K562 (cell line): ENCODE measurements around the gene SPTBN4. TPM values are rescaled to one million over a fixed set of nuclear protein-coding genes. Genes with fewer than 3 reads are reported as not detected.

Source experiments
- BCOR ChIP-seq: fragments of 450-650 bp; IDR thresholded peaks from 2 replicates; pipeline ENCODE4 v1.6.1; 2016
- KDM4B ChIP-seq, 2 experiments: fragments of 450-650 bp in 1 of 2; sonication (generic) in 1 of 2; IDR thresholded peaks; 2 replicates each; pipeline ENCODE4 v1.6.1; 2016 to 2017; ENCODE audit warnings: borderline replicate concordance in 2 of 2, antibody characterized with exemption in 1 of 2, low read depth in 1 of 2, mild to moderate bottlenecking in 1 of 2
- SIN3B ChIP-seq: fragments of 450-650 bp; IDR thresholded peaks from 2 replicates; pipeline ENCODE4 v1.6.1; 2017; ENCODE audit warnings: low read depth, mild to moderate bottlenecking, moderate library complexity
- SP1 ChIP-seq: sonication (generic); formaldehyde crosslinking; IDR thresholded peaks from 2 replicates; pipeline ENCODE4 v1.8.1; 2022; ENCODE audit warnings: mild to moderate bottlenecking, missing genetic modification reagents
- TSC22D4 ChIP-seq: fragments of 450-650 bp; IDR thresholded peaks from 2 replicates; pipeline ENCODE4 v1.6.1; 2016; ENCODE audit warnings: missing genetic modification characterization, missing biosample characterization, control low read depth
- polyA plus RNA-seq, 8 experiments: library from polyadenylated mRNA; depleted of rRNA in 4 of 8; stranded (reverse) in 5 of 8; unstranded in 3 of 8; fragments of >200 nt; fragmentation: Nextera tagmentation in 2 of 8; fragmentation: Illumina TruSeq in 1 of 8; extraction: Ambion mirVana in 2 of 8; extraction: Trizol in 1 of 8; gene quantifications; 2 replicates each; pipeline versions ENCODE4 v1.2.1 to v1.2.3, GENCODE V29; 2011 to 2014; ENCODE audit warnings: inconsistent platforms in 1 of 8, missing spikeins in 1 of 8
- total RNA-seq, 7 experiments: library from RNA; depleted of rRNA in 6 of 7; stranded (reverse); fragments of >200 nt in 6 of 7; fragmentation: Illumina TruSeq in 2 of 7; extraction: Trizol in 2 of 7; gene quantifications; 2 replicates each; pipeline versions ENCODE4 v1.2.1 to v1.2.3, GENCODE V29; 2011 to 2021; ENCODE audit warnings: low replicate concordance in 1 of 7
- TF ChIP-seq, protein P1 (sequence below), 2 experiments: fragments of 450-650 bp; formaldehyde crosslinking in 1 of 2; IDR thresholded peaks; 2 replicates each; pipeline versions ENCODE4 v1.4.0 to v1.6.1; 2014 to 2020; ENCODE audit warnings: mild to moderate bottlenecking in 2 of 2, borderline replicate concordance in 1 of 2, low read depth in 1 of 2
- TF ChIP-seq, protein P2 (sequence below): fragments of 450-650 bp; IDR thresholded peaks from 2 replicates; pipeline ENCODE4 v1.6.1; 2016; ENCODE audit warnings: mild to moderate bottlenecking
- TF ChIP-seq, protein P3 (sequence below): fragments of 450-650 bp; formaldehyde crosslinking; IDR thresholded peaks from 2 replicates; pipeline ENCODE4 v1.4.0; 2020; ENCODE audit warnings: mild to moderate bottlenecking, moderate library complexity
- TF ChIP-seq, protein P4 (sequence below): sonication (generic); formaldehyde crosslinking; IDR thresholded peaks from 2 replicates; pipeline ENCODE4 v1.8.0; 2022; ENCODE audit warnings: missing genetic modification reagents, mild to moderate bottlenecking, borderline replicate concordance

The SPTBN4 gene
- total and polyA plus RNA-seq, 9 of the 15 experiments (the other 6 are each of a cell fraction or from before 2014, with no cell fraction given) = 0.01 to 1.5 (median 0.86) TPM

DNA sequence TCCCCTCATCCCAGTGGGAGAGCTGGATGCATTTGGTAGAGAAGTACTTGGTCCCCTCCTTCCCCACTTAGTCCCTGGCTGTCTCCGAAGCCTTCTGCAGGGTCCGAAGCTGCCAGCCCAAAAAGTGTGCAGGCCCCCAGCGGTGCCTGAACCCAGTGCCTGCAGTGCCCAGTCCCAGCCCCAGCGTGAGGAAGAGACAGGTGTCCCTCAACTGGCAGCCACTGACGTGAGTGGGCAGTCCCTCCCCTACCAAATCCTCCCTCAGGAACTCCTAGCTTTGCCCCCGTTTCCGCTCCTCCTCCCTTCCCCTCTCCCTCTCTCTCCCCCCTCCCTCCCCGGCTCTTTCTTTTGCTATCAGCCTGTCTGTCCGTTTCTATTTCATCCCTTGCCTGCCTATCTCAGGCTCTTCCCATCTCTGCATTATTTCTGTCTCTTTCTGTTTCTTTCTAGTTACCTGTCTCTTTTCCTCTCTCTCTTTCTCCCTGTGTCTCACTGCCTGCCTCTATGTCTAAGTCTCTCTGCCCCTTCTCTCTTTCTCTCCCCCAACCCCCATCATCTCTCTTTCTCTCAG is 132.6 kb downstream of the SPTBN4 start (continued):
- TF ChIP-seq, protein P1, sequence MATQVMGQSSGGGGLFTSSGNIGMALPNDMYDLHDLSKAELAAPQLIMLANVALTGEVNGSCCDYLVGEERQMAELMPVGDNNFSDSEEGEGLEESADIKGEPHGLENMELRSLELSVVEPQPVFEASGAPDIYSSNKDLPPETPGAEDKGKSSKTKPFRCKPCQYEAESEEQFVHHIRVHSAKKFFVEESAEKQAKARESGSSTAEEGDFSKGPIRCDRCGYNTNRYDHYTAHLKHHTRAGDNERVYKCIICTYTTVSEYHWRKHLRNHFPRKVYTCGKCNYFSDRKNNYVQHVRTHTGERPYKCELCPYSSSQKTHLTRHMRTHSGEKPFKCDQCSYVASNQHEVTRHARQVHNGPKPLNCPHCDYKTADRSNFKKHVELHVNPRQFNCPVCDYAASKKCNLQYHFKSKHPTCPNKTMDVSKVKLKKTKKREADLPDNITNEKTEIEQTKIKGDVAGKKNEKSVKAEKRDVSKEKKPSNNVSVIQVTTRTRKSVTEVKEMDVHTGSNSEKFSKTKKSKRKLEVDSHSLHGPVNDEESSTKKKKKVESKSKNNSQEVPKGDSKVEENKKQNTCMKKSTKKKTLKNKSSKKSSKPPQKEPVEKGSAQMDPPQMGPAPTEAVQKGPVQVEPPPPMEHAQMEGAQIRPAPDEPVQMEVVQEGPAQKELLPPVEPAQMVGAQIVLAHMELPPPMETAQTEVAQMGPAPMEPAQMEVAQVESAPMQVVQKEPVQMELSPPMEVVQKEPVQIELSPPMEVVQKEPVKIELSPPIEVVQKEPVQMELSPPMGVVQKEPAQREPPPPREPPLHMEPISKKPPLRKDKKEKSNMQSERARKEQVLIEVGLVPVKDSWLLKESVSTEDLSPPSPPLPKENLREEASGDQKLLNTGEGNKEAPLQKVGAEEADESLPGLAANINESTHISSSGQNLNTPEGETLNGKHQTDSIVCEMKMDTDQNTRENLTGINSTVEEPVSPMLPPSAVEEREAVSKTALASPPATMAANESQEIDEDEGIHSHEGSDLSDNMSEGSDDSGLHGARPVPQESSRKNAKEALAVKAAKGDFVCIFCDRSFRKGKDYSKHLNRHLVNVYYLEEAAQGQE (IDR thresholded peaks at IDR 0.05; ENCODE audit: borderline replicate concordance) = no peak
- TF ChIP-seq, protein P1 (CRISPR knock-in tag; IDR thresholded peaks at IDR 0.05; ENCODE audit: low read depth) = no peak
- TF ChIP-seq, protein P2, sequence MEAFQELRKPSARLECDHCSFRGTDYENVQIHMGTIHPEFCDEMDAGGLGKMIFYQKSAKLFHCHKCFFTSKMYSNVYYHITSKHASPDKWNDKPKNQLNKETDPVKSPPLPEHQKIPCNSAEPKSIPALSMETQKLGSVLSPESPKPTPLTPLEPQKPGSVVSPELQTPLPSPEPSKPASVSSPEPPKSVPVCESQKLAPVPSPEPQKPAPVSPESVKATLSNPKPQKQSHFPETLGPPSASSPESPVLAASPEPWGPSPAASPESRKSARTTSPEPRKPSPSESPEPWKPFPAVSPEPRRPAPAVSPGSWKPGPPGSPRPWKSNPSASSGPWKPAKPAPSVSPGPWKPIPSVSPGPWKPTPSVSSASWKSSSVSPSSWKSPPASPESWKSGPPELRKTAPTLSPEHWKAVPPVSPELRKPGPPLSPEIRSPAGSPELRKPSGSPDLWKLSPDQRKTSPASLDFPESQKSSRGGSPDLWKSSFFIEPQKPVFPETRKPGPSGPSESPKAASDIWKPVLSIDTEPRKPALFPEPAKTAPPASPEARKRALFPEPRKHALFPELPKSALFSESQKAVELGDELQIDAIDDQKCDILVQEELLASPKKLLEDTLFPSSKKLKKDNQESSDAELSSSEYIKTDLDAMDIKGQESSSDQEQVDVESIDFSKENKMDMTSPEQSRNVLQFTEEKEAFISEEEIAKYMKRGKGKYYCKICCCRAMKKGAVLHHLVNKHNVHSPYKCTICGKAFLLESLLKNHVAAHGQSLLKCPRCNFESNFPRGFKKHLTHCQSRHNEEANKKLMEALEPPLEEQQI = no peak
- TF ChIP-seq TSC22D4 (tag) (no peak), SP1 (CRISPR knock-in tag) (no peak), KDM4B (IDR thresholded peaks at IDR 0.05; ENCODE audit: borderline replicate concordance in 2 of 2, low read depth in 1 of 2) (no peak), BCOR (no peak; the same call in 1 of the 2 replicates), SIN3B (no peak)
- TF ChIP-seq, protein P3, sequence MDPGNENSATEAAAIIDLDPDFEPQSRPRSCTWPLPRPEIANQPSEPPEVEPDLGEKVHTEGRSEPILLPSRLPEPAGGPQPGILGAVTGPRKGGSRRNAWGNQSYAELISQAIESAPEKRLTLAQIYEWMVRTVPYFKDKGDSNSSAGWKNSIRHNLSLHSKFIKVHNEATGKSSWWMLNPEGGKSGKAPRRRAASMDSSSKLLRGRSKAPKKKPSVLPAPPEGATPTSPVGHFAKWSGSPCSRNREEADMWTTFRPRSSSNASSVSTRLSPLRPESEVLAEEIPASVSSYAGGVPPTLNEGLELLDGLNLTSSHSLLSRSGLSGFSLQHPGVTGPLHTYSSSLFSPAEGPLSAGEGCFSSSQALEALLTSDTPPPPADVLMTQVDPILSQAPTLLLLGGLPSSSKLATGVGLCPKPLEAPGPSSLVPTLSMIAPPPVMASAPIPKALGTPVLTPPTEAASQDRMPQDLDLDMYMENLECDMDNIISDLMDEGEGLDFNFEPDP = no peak
- TF ChIP-seq, protein P4, sequence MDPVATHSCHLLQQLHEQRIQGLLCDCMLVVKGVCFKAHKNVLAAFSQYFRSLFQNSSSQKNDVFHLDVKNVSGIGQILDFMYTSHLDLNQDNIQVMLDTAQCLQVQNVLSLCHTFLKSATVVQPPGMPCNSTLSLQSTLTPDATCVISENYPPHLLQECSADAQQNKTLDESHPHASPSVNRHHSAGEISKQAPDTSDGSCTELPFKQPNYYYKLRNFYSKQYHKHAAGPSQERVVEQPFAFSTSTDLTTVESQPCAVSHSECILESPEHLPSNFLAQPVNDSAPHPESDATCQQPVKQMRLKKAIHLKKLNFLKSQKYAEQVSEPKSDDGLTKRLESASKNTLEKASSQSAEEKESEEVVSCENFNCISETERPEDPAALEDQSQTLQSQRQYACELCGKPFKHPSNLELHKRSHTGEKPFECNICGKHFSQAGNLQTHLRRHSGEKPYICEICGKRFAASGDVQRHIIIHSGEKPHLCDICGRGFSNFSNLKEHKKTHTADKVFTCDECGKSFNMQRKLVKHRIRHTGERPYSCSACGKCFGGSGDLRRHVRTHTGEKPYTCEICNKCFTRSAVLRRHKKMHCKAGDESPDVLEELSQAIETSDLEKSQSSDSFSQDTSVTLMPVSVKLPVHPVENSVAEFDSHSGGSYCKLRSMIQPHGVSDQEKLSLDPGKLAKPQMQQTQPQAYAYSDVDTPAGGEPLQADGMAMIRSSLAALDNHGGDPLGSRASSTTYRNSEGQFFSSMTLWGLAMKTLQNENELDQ (CRISPR knock-in tag) = no peak
